Activated naive CD4-positive, alpha-beta T cell treated with anti-CD3 and anti-CD28 coated beads, Interleukin-2, amount 50 U/mL, for 72 hours (primary cell): ENCODE results near the gene LYSMD3. TPM values are rescaled to one million over a fixed set of nuclear protein-coding genes. Genes with fewer than 3 reads are reported as not detected.
"Not testable (repeated sequence)": the region's sequence is repeated elsewhere in the genome, so short reads cannot be mapped to it uniquely, and the experiment has no call there.

Experiments used
- ATAC-seq, 2 donors: fragments of 150-1000 bp; cut with Tn5 transposase; 2 replicates each; pipeline ENCODE4 v1.10.0; 2021; ENCODE audit warnings: mild to moderate bottlenecking in 2 of 2, moderate library complexity in 2 of 2
- DNase-seq, 2 donors: peaks; one replicate each; pipeline ENCODE4 v3.0.0; 2021 to 2022; ENCODE audit warnings: low spot score in 2 of 2
- H3K27ac Mint-ChIP-seq, 2 donors: one replicate each; pipeline ENCODE4 v1.8.0; 2022; ENCODE audit warnings: mild to moderate bottlenecking in 2 of 2, mixed read lengths in 2 of 2
- H3K36me3 Mint-ChIP-seq, 2 donors: one replicate each; pipeline ENCODE4 v1.8.0; 2022; ENCODE audit warnings: mixed read lengths in 2 of 2
- H3K9me3 Mint-ChIP-seq, 2 donors: one replicate each; pipeline ENCODE4 v1.8.0; 2022; ENCODE audit warnings: mixed read lengths in 2 of 2
- total RNA-seq, 2 donors: library from RNA; stranded (reverse); gene quantifications; one replicate each; pipeline ENCODE4 v1.2.3, GENCODE V29; 2022

Gene LYSMD3
- total RNA-seq: 10 to 100 TPM; 13.8 to 18.1 TPM

GRCh38 chr5:90529194-90529938 is at the start of gene LYSMD3:
Gene LYSMD3, minus strand, starts transcription at chr5:90529584. Its CDS starts 4,295 bp downstream, at chr5:90525289.
- ATAC-seq (peak; percentile 92 to 96), DNase-seq (peak; percentile 91 to 97)
- Mint-ChIP-seq H3K27ac (peak within 1 kb of the TSS; percentile 94 to 98), H3K36me3 (peaks cover 0 to 4% of the 10 kb centered on the region in 2 donors), H3K9me3 (no peaks in the 10 kb centered on the region)

- not testable (repeated sequence) for ATAC-seq, H3K27ac Mint-ChIP-seq, DNase-seq
- H3K36me3 Mint-ChIP-seq: peaks cover 11 to 18% of the 10 kb centered on the region in 2 donors
- H3K9me3 Mint-ChIP-seq: peaks cover 15 to 25% of the 10 kb centered on the region in 2 donors
Observed at GRCh38 chr5:90576566-90576965, 47.2 kb upstream of the LYSMD3 start.

DNA sequence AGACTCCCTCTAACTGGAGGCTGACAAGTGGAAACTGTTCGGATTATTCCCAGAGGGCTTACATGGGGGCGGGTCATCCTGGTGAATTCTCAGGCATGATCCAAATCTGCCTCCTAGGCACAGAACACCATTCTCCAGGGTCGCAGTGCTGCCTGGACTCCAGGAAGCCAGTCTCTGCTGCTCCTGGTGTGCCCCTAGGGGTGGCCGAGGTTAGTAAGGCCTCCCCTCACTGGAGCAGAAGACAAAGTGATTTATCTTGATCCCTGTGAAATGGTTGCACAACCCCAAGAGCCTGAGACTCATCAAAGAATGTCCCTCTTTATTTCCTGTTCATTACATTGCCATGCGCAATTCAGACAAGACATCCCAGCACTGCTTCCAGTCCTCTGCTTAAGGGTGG is 46.3 kb upstream of the LYSMD3 start:
- ATAC-seq (no peak), DNase-seq (no peak)
- Mint-ChIP-seq H3K36me3 (peaks cover 10 to 11% of the 10 kb centered on the region in 2 donors), H3K27ac (no peak overlapping the region), H3K9me3 (peaks cover 11 to 22% of the 10 kb centered on the region in 2 donors)

DNA sequence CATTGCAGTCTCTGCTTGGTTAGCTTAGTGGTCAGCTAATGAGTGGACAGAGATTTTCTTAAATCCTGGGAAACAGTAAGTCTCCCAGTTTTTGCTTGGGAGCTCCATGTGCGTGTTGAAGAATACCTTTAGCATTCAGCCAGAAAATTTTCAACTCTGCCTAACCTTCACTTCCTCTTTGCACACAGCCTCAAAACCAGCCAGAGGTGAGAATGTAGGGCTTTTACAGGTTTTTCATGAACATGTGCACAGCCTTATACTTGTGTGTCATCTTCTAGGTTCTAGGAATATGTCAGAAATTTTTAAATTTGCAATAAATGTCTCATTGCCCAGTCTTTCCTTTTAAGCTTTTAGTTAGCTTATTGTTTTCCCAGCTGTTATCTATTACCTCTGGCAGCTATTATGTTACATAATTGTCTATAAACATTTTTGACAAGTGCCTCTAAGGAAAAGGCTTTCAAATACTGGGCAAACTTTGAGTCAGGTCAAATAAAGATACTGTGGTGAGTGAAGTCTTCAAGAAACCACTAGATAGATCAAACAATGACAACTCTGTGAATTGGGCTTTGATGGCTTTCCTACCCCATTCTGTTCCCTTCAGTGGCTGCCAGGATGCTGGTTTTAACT is 41.9 kb upstream of the LYSMD3 start:
- H3K9me3 Mint-ChIP-seq: no peaks in the 10 kb centered on the region
- no peak for DNase-seq
- H3K36me3 Mint-ChIP-seq: no peaks in the 10 kb centered on the region
- H3K27ac Mint-ChIP-seq: no peak overlapping the region
- no peak for ATAC-seq

DNA sequence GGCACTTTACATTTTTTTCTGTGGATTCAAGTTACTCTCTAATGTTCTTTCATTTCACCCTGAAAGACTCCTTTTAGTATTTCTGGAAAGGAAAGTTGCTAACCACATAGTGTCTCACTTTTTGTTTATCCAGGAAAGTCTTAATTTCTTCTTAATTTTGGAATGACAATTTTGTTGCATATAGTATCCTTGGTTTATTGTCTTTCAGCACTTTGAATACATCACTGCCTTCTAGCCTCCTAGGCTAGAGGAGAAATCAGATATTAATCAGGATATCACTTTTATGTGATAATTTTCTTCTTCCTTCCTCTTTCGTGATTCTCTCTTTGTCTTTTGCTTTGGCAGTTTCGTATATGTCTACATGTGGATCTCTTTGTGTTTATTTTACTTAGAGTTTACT is 40.6 kb upstream of the LYSMD3 start:
- Mint-ChIP-seq H3K36me3 (no peaks in the 10 kb centered on the region), H3K9me3 (no peaks in the 10 kb centered on the region), H3K27ac (no peak overlapping the region)
- no peak for DNase-seq
- ATAC-seq: no peak

DNA sequence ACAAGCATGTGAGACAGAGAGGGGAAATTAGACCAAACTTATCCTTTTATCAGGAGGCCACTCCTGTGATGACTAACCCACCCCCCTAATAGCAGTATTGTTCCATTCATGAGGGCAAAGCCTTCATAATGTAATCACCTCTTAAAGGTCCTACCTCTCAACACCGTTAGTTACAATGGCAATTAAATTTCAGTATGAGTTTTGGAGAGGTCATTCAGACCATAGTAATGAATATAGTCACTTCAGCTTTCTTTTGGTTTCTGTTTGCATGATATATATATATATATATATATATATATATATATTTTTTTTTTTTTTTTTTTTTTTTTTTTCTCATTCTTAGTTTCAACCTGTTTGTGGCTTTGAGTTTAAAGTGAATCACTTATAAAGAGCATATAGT is 39.7 kb upstream of the LYSMD3 start:
- no peak for ATAC-seq
- DNase-seq: no peak
- H3K9me3 Mint-ChIP-seq: no peaks in the 10 kb centered on the region
- no peaks in the 10 kb centered on the region for H3K36me3 Mint-ChIP-seq
- H3K27ac Mint-ChIP-seq: no peak overlapping the region

DNA sequence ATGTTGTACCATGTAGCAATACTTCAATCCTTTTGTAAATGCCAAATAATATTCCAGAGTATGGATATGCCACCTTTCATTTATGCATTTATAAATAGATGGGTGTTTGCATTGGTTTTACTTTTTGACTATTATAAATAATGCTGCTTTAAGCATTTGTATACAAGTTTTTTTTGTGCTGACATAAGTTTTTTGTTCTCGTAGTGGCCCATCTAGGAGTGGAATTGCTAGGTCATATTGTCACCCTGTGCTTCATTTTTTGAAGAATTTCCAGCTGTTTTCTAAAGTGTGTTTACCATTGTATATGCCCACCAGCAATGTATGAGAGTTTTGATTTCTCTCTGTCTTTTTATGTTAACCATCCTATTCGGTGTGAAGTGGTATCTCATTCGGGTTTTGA is 36.1 kb upstream of the LYSMD3 start:
- Mint-ChIP-seq H3K36me3 (no peaks in the 10 kb centered on the region), H3K9me3 (no peaks in the 10 kb centered on the region), H3K27ac (no peak overlapping the region)
- DNase-seq (no peak), ATAC-seq (no peak)

GRCh38 chr5:90563108-90563507 is 33.7 kb upstream of the LYSMD3 start:
- ATAC-seq: no peak
- H3K36me3 Mint-ChIP-seq: peaks cover 2 to 3% of the 10 kb centered on the region in 2 donors

DNA sequence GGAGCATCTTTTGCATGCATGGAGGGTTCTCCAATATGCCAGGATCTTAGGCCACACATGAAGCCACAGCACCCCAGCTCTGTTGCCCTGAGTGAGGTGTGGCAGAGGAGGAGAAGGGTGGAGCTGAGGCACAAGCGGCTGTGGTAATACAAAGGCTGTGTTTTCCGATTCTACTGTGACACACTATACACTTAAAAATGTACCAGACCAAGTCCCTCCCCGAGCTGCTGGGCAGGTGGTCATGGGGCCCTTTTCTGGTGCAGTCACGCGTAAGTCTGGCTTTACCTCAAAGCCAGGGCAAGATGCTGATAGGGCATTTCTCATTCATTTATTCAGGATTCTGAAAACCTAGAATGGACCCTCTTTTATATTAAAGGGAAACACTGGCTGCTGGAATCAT is 33.0 kb upstream of the LYSMD3 start:
- ATAC-seq: no peak
- no peaks in the 10 kb centered on the region for H3K9me3 Mint-ChIP-seq
- peaks cover 4 to 5% of the 10 kb centered on the region in 2 donors for H3K36me3 Mint-ChIP-seq

More at GRCh38 chr5:90563108-90563507, 33.7 kb upstream of the LYSMD3 start:
- H3K27ac Mint-ChIP-seq: no peak overlapping the region
- H3K9me3 Mint-ChIP-seq: no peaks in the 10 kb centered on the region
- no peak for DNase-seq

GRCh38 chr5:90561766-90562165 is 32.4 kb upstream of the LYSMD3 start:
- ATAC-seq: no peak
- no peak for DNase-seq
- Mint-ChIP-seq H3K27ac (no peak overlapping the region), H3K36me3 (peaks cover 4 to 5% of the 10 kb centered on the region in 2 donors), H3K9me3 (no peaks in the 10 kb centered on the region)

More for the DNA sequence above, 33.0 kb upstream of the LYSMD3 start:
- H3K27ac Mint-ChIP-seq: no peak overlapping the region
- no peak for DNase-seq

DNA sequence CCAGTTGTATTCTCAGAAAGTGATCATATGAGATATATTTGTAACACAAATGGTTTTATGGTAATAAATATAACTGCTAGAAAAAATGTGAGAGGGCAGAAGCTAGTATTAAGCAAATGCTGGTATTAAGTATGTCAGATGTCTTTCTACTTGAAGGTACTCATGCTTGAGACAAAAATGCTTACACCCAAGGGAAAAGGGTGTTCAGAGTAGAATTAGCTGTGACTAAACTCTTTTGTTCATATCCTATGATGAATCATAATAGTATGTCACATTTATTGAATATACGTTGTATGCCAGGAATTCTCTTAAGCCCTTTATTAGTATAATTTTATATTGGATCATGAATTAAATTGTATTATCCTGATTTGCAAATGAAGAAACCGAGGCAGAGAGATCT is 31.4 kb upstream of the LYSMD3 start:
- H3K27ac Mint-ChIP-seq: no peak overlapping the region
- ATAC-seq (no peak), DNase-seq (no peak)
- H3K36me3 Mint-ChIP-seq: peaks cover 4 to 5% of the 10 kb centered on the region in 2 donors
- no peaks in the 10 kb centered on the region for H3K9me3 Mint-ChIP-seq

DNA sequence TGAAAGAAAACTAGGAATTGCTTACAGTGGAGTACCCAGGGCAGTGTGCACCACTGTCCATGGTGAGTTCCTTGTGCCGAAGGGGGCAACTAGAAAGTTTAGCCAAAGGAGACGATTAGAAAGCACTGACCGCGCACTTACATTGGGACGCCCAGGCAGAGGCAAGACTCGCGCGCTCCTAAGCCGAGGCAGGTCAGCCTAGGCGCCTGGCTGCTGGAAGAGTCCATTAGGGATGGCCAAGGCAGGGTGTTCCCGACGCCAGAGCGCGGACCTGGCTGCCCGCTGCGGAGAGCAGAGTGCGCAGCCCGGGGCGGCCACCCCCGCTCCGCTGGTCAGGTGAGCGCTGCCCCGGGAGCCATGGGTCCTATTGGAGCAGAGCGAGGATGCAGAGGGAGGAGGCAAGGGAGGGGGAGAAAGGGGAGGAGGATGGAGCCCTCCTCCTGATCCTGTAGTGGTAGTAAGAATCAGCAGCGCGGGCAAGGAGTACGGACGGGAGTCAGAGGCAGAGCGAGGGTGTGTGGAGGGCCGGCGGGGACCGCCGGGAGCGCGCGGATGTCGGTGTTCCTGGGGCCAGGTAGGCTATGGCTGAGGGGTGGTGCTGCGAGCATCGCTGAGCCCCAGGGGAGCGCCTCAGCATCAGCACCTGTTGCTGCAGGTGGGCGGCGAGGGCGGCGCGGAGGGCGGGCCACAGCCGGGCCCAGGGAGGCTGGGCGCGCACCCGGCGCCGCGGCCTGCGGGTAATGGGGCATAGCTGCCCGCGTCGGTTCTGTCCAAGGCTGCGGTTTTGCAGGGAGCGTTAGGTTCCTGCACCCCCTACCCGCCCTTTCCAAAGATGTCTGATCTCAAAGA is 29.2 kb upstream of the LYSMD3 start, which contains the start of gene ADGRV1:
Gene ADGRV1, plus strand, starts transcription at position 454 of the 849 bp plus-strand sequence. Its CDS starts 99 bp downstream, at position 553.
- ATAC-seq (peak; percentile 74 to 82), DNase-seq (peak in 1 of 2 donors; percentile 9)
- no peak within 1 kb of the TSS for H3K27ac Mint-ChIP-seq
- H3K9me3 Mint-ChIP-seq: no peaks in the 10 kb centered on the region
- H3K36me3 Mint-ChIP-seq: peaks cover 4 to 5% of the 10 kb centered on the region in 2 donors

DNA sequence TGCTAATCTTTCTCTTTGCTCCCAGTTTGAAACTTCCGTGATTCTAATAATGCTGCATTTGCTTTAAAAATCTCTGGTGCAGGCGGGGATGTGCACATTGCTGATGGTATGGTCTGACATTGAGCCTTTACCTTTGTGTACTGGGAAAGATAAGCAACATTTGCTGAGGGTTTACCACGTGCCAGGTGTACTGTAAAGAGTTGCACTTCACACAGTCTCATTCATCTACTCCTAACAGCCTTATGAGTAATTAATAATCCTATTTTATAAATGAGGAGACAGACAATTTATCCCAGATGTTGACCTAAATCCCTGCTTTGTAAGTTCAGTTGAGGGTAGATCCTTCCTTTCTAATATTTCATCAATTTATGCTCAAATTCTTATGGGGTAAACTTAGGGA is 28.5 kb upstream of the LYSMD3 start:
- DNase-seq (no peak), ATAC-seq (no peak)
- H3K27ac Mint-ChIP-seq: no peak overlapping the region
- H3K36me3 Mint-ChIP-seq: peaks cover 4 to 5% of the 10 kb centered on the region in 2 donors
- H3K9me3 Mint-ChIP-seq: no peaks in the 10 kb centered on the region

GRCh38 chr5:90557391-90557790 is 28.0 kb upstream of the LYSMD3 start:
- no peak overlapping the region for H3K27ac Mint-ChIP-seq
- peaks cover 4 to 5% of the 10 kb centered on the region in 2 donors for H3K36me3 Mint-ChIP-seq
- no peaks in the 10 kb centered on the region for H3K9me3 Mint-ChIP-seq
- DNase-seq (no peak), ATAC-seq (no peak)

DNA sequence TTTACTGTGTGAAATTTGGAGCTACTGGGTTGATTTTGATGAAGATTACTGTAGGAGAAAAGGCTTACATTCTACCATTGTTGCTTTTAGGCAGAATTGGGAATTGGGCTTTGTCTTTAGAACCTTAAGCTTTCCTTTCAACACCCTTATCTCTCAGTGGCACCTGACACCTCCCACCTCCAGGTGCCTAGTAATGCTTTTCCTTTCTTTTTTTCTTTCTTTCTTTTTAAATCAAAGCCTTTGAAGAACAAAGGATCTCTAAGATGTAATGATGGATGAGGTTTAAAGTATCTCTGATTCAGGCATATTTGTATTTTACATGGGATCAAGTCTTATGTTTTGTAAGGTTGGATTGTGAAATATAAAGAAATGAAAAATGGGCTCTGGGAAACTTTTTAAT is 26.3 kb upstream of the LYSMD3 start:
- no peaks in the 10 kb centered on the region for H3K9me3 Mint-ChIP-seq
- ATAC-seq (no peak), DNase-seq (no peak)
- peaks cover 4 to 5% of the 10 kb centered on the region in 2 donors for H3K36me3 Mint-ChIP-seq
- H3K27ac Mint-ChIP-seq: no peak overlapping the region

DNA sequence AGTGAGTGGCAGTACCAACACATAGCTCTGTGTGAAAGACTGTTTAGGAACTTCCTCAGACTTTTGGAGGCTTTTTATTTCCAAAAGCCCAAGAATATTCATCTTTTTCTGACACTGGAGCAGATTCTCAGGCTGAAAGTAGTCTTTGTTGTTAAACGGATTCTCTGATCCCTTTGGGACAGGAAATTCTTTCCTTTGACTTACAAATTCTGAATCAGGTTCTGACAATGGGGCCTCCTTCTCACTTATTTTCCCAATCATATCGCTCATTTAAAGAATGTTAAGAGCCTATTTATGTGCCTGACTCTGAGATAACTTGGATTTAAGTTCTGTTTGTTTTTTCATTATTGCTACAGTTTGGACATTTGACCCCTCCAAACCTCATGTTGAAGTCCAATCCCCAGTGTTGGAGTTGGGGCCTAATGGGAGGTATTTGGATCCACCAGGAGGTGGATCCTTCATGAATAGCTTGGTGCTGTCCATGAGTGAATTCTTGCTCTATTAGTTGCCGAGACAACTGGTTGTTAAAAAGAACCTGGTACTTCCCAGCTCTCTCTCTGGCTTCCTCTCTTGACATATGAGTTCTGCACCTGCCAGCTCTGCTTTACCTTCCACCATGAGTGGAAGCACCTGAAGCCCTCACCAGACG is 25.1 kb upstream of the LYSMD3 start:
- Mint-ChIP-seq H3K36me3 (peaks cover 4 to 5% of the 10 kb centered on the region in 2 donors), H3K9me3 (no peaks in the 10 kb centered on the region), H3K27ac (no peak overlapping the region)
- DNase-seq: no peak
- no peak for ATAC-seq
